Hematopoietic multipotent progenitor cell (in vitro differentiated cells): ENCODE measurements around the gene SHANK1. TPM values are rescaled to one million over a fixed set of nuclear protein-coding genes. Genes with fewer than 3 reads are reported as not detected.
"Not testable (repeated sequence)": the region's sequence is repeated elsewhere in the genome, so short reads cannot be mapped to it uniquely, and the experiment has no call there.

Experiments
- DNase-seq, 3 donors: peaks; one replicate each; pipeline ENCODE4 v3.0.0-alpha.2; 2011 to 2015; ENCODE audit warnings: low read depth in 2 of 3, low spot score in 2 of 3
- total RNA-seq: library from RNA; depleted of rRNA; stranded (reverse); fragments of >200 nt; gene quantifications from one replicate; pipeline ENCODE4 v1.2.3, GENCODE V29; 2012

The SHANK1 gene
- total RNA-seq, 1 donor: 6.2 TPM

- DNase-seq: not testable (repeated sequence)
Observed at GRCh38 chr19:50612504-50613404, 106.8 kb downstream of the SHANK1 start.

Other genes with a start within 250 kb of the SHANK1 start
- gene EMC10, start 243.3 kb downstream of the SHANK1 start, total RNA-seq: 80.0 TPM
- gene GARIN5A, start 243.0 kb downstream of the SHANK1 start, total RNA-seq: 1.1 TPM
- 11.8 TPM for gene JOSD2, start 208.6 kb downstream of the SHANK1 start, total RNA-seq
- gene ASPDH, start 205.9 kb downstream of the SHANK1 start, total RNA-seq: not detected
- gene LRRC4B, start 151.4 kb downstream of the SHANK1 start, total RNA-seq: under 0.01 TPM
- 0.81 TPM for gene SYT3, start 79.9 kb downstream of the SHANK1 start, total RNA-seq
- 1.6 TPM for gene C19orf81, start 70.4 kb downstream of the SHANK1 start, total RNA-seq
- 64.4 TPM for gene CLEC11A, start 3.6 kb upstream of the SHANK1 start, total RNA-seq
- 0.27 TPM for gene GPR32, start 50.7 kb upstream of the SHANK1 start, total RNA-seq
- gene ACP4, start 70.6 kb upstream of the SHANK1 start, total RNA-seq: not detected
- not detected for gene KLK1, start 104.0 kb upstream of the SHANK1 start, total RNA-seq
- not detected for gene KLK15, start 113.8 kb upstream of the SHANK1 start, total RNA-seq
- under 0.01 TPM for gene KLK3, start 135.1 kb upstream of the SHANK1 start, total RNA-seq
- gene KLK2, start 153.6 kb upstream of the SHANK1 start, total RNA-seq: not detected
- not detected for gene KLK4, start 191.6 kb upstream of the SHANK1 start, total RNA-seq
- not detected for gene KLK5, start 233.2 kb upstream of the SHANK1 start, total RNA-seq
- not detected for gene KLK6, start 249.8 kb upstream of the SHANK1 start, total RNA-seq